Left forelimb (tissue), 1 donor: Measurements from ENCODE around the gene UHRF2.
A peak's percentile ranks its signal among the peaks of the same experiment; 100 is the strongest.
"Not testable (repeated sequence)": the region's sequence is repeated elsewhere in the genome, so short reads cannot be mapped to it uniquely, and the experiment has no call there.

Source experiments
- DNase-seq: peaks from one replicate; pipeline ENCODE4 v3.0.0-alpha.2; 2018; ENCODE audit warnings: low spot score

The UHRF2 gene, protein sequence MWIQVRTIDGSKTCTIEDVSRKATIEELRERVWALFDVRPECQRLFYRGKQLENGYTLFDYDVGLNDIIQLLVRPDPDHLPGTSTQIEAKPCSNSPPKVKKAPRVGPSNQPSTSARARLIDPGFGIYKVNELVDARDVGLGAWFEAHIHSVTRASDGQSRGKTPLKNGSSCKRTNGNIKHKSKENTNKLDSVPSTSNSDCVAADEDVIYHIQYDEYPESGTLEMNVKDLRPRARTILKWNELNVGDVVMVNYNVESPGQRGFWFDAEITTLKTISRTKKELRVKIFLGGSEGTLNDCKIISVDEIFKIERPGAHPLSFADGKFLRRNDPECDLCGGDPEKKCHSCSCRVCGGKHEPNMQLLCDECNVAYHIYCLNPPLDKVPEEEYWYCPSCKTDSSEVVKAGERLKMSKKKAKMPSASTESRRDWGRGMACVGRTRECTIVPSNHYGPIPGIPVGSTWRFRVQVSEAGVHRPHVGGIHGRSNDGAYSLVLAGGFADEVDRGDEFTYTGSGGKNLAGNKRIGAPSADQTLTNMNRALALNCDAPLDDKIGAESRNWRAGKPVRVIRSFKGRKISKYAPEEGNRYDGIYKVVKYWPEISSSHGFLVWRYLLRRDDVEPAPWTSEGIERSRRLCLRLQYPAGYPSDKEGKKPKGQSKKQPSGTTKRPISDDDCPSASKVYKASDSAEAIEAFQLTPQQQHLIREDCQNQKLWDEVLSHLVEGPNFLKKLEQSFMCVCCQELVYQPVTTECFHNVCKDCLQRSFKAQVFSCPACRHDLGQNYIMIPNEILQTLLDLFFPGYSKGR

DNA sequence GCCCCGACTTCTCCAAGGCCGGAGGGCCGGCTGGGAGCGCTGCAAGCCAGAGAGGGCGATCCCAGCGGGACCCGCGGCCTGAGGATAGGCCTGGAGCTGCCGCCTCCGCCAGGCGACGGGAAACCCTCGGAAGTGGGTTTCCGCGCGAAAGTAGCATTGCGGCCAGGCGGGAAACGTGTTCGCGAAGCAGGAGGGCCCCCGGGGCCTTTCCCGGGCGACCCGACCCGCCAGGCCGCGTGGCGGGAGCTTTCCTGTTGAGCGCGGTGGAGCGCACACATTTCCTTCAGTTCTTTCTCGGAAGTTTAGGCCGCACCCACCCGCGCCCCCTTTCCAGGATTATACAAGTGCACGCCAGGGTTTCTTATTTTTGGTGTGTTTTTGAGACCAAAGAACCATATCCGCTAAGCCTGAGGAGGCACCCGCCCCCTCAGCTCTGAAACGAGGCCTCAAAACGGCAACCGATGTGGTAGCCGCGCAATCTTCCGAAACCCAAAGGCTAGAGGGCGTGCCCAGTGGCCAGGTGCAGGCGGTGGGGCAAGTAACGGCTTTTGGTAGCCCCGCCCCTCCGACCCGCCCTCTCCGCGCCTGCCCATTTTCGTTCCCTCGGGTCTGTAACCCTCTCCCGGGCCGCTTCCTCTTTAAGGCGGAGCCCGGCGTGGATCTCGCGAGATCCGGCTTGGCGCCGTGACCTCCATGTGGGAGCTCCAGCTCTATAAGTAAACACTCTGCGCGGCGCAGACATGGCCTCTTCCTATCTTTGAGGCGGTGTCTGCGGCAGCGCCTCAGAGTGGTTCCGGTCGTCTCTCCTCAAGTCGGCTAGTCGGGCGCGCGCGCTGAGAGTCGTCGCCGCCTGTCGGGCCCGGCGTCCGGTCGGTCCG, at the start of gene UHRF2:
UHRF2 (plus strand) TSS at position 713 of the 878 bp plus-strand sequence. CDS start 292 bp downstream, outside the sequence.
- peak; percentile 99 for DNase-seq

- no peak for DNase-seq
Observed at GRCh38 chr9:6367128-6367890, 45.7 kb upstream of the UHRF2 start.

DNA sequence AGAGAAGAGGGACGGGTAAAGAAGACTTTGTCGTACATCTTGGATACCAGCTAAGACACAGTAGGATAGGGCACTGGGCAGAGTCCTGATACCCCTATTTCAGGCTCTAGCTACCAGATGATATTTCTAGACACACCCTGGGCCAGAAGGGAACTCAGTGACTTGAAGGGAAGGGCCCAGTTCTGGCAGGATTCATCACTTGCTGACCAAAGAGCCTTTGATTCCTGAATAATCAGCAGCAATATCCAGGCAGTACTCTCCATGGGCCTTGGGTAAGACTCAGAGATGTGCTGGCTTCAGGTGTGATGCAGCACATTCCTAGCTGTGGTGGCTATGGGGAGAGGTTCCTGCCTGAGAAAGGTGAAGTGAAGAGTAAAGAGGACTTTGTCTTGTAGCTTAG, 44.2 kb upstream of the UHRF2 start:
- no peak for DNase-seq

- DNase-seq: not testable (repeated sequence)
Observed at GRCh38 chr9:6381477-6382012, 31.5 kb upstream of the UHRF2 start.

DNA sequence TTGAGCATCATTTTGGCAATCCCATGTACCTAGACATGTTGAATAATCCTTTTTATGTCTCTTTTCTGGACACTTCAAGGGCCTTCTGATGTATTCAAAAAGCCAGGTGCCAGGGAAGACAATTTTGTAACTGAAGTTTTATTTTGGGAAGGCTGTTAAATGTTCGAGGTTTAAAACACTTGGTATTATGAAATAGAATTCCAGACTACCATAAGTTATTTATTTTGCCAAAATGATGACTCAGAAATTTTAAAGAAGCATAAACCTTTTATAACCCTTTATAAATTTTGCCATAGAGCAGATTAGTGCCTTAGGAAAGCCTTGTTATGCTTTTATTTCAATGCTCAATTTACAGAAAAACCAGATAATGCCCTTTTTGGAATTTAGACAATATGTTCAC, 30.3 kb upstream of the UHRF2 start:
- no peak for DNase-seq

- DNase-seq: no peak
Observed at GRCh38 chr9:6383551-6384225, 29.3 kb upstream of the UHRF2 start.

DNA sequence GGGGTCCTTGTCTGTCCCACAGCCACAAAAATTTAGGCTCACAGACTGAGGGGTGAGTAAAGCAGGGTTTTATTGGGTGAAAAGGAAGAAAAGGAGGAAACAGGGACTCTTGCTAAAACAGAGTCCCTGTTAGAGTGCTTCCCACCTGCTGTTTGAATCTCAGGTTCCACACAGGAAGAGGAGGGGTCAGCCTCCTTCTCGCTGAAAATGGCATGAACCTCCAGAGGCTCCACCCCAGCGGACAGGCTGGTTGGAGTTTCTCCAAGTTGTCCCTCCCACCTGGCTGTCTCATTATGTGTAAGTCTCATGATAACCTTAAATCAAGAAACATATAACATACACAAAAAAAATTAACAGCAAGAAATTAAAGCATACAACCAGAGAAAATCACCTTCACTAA, 28.3 kb upstream of the UHRF2 start:
- DNase-seq: no peak

DNA sequence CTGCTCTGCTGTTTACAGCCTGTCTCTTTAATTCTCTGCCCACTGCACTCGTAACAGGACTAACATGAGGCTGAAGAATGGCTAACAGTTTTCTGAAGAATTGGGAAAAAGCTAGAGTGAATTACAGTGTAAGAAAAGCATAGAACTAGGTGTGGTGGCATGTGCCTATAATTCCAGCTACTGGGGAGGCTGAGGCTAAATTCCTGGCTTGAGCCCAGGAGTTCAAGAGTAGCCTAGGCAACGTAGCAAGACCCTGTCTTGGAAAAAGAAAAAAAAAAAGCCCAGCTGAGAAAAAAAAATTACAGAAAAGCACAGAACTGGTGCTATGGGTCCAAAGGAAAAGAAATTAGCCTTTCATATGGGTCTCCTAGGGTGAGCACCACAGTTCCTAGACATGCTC, 13.9 kb upstream of the UHRF2 start:
- no peak for DNase-seq

GRCh38 chr9:6405371-6405770, 7.6 kb upstream of the UHRF2 start:
- DNase-seq: no peak

- DNase-seq: no peak
Observed at GRCh38 chr9:6407778-6408177, 5.2 kb upstream of the UHRF2 start.

DNA sequence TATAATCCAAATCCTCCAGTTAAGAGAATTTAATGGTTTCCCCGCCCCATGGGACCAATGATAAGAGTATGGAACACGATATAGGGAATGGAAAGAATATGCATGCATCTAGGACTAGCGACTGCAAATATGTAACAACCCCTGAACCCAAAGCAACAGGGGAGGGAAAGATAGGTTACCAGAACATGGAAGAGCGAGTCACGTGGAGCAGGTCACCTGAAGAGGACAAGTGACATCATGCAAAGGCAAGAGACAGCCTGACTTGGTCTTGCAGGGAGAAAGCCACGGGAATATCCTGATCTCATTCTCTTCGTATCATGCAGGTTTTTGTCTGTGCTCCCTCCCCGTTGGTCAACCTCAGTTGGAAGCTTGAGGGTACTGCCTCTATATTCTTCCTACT, 4.7 kb upstream of the UHRF2 start:
- DNase-seq: no peak

DNA sequence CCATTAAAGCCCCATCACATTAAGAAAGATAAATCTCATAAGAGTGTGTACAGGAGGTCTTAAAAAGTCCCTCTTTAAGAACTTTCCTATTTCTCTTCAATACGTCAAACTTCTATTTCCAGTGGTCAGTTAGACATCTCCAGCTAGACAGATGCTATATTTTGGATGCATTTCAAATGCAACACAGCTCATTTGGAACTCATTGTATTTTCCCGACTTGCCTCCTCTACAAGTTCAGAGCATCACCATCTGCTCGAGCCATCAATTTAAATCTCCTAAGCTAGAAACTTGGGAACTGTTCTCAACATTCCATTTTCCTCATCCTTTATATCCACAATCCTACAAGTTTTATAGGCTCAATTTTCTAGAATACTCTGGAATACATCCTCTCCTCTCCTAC, 3.2 kb upstream of the UHRF2 start:
- DNase-seq: no peak

GRCh38 chr9:6410633-6411032, 2.4 kb upstream of the UHRF2 start:
- no peak for DNase-seq

DNA sequence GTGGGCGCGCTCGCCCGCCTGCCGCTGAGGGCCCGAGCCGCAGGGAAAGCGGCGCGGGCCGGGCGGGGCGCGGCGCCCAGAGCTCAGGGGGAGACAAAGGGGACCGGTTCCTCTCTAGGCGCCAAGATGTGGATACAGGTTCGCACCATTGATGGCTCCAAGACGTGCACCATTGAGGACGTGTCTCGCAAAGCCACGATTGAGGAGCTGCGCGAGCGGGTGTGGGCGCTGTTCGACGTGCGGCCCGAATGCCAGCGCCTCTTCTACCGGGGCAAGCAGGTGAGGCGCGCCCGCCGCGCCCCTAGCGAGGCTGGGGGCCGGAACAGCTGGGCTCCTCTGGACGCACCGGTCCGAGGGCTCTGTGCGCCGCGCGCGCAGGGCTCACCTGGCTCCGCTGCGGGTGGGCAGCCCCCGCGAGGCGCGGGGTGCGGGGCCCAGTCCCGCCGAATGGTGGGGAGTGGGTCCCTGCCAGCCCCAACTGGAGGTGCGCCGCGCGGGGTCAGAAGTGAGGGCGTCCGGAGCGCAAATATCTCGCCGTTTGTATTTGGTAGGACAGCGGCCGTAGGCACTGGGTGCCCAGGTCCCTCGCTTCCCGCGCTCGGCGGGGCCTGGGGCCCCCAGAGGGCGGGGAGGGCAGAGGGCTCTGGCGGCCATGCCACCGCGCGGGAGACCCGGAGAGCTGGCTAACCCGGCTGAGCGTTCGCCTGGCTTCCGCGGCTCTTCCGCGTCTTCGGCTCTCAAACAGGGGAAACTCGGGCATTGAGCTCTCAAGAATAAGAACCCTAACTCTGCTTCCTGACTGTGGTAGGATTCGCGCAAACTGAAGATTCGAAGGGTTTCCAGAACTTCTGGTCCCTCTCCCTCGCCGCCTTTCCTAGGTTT, 607 bp downstream of the UHRF2 start:
- DNase-seq: no peak

- DNase-seq: no peak
Observed at GRCh38 chr9:6414247-6414641, 1.2 kb downstream of the UHRF2 start.

DNA sequence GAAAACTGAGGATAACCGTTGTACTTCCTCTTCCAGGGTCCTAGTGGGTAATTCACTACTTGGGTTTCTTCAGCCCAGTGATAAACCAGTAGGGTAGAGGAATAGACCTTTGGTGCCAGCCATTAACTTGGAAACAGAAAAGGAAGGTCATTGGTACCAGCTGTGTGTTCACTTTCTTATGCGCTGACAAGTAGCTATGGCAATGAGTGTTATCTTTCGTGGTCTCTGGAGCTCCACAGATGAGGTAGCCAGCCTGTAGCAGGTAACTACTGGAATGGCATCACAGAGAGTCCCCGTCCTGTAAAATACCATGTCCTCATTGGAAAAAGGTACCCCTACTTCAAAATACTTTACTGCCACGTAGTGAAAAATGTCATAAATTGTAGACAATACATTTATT, 2.3 kb downstream of the UHRF2 start:
- DNase-seq: no peak

- no peak for DNase-seq
Observed at GRCh38 chr9:6417186-6417585, 4.2 kb downstream of the UHRF2 start.

DNA sequence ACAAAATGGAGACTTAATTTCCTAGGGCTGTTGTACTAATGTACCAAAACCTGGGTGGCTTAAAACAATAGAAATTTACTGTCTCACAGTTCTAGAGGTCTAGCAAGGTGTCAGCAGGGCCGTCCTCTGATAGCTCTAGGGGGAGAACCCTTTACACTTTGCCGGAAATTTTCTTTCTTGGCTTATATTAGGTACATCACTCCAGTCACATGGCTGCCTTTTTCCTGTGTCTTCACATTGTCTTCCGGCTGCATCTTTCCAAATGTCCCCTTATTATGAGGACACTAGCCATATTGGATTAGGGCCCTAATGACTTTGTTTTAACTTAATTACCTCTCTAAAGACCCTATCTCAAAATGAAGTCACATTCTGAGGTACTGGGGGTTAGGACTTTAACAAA, 5.8 kb downstream of the UHRF2 start:
- no peak for DNase-seq

- no peak for DNase-seq
Observed at GRCh38 chr9:6424940-6425339, 11.9 kb downstream of the UHRF2 start.

DNA sequence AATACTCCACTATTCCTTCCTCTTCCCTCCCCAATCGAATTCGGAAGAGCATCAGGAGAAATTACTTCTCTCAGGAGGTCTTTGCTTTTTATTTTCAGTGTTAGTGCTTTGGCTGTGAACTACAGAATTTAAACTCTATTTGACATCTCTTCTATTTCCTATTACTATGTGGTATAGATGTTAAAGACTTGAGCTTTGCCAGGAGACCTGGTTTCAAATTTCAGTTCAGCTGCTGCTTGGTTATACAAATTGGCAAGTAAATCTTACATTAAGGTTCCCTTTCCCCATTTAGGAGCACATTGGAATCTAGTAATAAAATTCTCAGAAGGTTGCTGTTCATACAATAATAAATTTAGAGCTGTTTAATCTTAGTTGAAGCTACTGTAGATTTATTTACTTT, 13.1 kb downstream of the UHRF2 start:
- DNase-seq: no peak
